ENCODE data around the gene ZBTB20.

DNA sequence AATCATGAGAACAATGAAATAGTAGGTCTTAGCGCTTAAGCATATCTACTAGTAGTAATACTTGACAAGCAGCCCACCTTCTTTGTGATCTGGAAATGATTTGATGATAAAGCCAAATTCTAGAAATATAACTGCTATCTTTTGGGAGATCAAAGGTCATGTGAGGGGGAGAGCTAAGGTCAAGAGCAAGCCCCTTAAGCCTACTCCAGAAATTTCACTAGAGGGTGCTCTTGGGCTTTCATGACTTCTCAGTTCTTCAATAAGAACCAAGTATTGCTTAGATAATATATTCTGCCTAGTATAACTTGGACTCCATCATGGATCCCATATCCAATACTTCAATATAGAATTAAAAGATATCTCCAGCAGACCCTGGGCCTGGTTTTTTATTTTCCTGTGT is 319.6 kb downstream of the ZBTB20 start:
- no peak for TF ChIP-seq PPARA (CRISPR knock-in tag; IDR thresholded peaks at IDR 0.05; ENCODE audit: borderline replicate concordance)
- no peak for TF ChIP-seq TOX (CRISPR knock-in tag; IDR thresholded peaks at IDR 0.05; ENCODE audit: borderline replicate concordance)
- no peak for TF ChIP-seq ZFP30 (CRISPR knock-in tag; IDR thresholded peaks at IDR 0.05)
- TF ChIP-seq, protein P1, sequence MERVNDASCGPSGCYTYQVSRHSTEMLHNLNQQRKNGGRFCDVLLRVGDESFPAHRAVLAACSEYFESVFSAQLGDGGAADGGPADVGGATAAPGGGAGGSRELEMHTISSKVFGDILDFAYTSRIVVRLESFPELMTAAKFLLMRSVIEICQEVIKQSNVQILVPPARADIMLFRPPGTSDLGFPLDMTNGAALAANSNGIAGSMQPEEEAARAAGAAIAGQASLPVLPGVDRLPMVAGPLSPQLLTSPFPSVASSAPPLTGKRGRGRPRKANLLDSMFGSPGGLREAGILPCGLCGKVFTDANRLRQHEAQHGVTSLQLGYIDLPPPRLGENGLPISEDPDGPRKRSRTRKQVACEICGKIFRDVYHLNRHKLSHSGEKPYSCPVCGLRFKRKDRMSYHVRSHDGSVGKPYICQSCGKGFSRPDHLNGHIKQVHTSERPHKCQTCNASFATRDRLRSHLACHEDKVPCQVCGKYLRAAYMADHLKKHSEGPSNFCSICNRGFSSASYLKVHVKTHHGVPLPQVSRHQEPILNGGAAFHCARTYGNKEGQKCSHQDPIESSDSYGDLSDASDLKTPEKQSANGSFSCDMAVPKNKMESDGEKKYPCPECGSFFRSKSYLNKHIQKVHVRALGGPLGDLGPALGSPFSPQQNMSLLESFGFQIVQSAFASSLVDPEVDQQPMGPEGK (CRISPR knock-in tag; IDR thresholded peaks at IDR 0.05; ENCODE audit: borderline replicate concordance) = no peak
- no peak for TF ChIP-seq OSR1 (CRISPR knock-in tag; IDR thresholded peaks at IDR 0.05)
- no peak for TF ChIP-seq ZFP3 (CRISPR knock-in tag; IDR thresholded peaks at IDR 0.05)
- TF ChIP-seq, protein P2, sequence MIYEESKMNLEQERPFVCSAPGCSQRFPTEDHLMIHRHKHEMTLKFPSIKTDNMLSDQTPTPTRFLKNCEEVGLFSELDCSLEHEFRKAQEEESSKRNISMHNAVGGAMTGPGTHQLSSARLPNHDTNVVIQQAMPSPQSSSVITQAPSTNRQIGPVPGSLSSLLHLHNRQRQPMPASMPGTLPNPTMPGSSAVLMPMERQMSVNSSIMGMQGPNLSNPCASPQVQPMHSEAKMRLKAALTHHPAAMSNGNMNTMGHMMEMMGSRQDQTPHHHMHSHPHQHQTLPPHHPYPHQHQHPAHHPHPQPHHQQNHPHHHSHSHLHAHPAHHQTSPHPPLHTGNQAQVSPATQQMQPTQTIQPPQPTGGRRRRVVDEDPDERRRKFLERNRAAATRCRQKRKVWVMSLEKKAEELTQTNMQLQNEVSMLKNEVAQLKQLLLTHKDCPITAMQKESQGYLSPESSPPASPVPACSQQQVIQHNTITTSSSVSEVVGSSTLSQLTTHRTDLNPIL (CRISPR knock-in tag; IDR thresholded peaks at IDR 0.05; ENCODE audit: low read depth) = no peak
- no peak for TF ChIP-seq ZC3H10 (CRISPR knock-in tag; IDR thresholded peaks at IDR 0.05)
- TF ChIP-seq RARB (CRISPR knock-in tag; IDR thresholded peaks at IDR 0.05) = no peak
- no peak for TF ChIP-seq TCF4 (CRISPR knock-in tag; IDR thresholded peaks at IDR 0.05; ENCODE audit: borderline replicate concordance)
- TF ChIP-seq ARNTL (CRISPR knock-in tag; IDR thresholded peaks at IDR 0.05; ENCODE audit: borderline replicate concordance, low read depth) = no peak
- TF ChIP-seq ZNF70 (CRISPR knock-in tag; IDR thresholded peaks at IDR 0.05) = no peak
- TF ChIP-seq ESRRG (CRISPR knock-in tag; IDR thresholded peaks at IDR 0.05) = no peak
- TF ChIP-seq ZNF8 (CRISPR knock-in tag; IDR thresholded peaks at IDR 0.05) = no peak

Measured in SK-N-SH treated with all-trans-retinoic acid at 6 μM for 48 hours (cell line).